CD4-positive, alpha-beta T cell treated with Interleukin-4 for 1 hour (primary cell): ENCODE results near the gene RPL35.

Source experiments
- DNase-seq, 2 donors: peaks; one replicate each; pipeline ENCODE4 v3.0.0-alpha.2; 2020 to 2022

Gene RPL35

DNA sequence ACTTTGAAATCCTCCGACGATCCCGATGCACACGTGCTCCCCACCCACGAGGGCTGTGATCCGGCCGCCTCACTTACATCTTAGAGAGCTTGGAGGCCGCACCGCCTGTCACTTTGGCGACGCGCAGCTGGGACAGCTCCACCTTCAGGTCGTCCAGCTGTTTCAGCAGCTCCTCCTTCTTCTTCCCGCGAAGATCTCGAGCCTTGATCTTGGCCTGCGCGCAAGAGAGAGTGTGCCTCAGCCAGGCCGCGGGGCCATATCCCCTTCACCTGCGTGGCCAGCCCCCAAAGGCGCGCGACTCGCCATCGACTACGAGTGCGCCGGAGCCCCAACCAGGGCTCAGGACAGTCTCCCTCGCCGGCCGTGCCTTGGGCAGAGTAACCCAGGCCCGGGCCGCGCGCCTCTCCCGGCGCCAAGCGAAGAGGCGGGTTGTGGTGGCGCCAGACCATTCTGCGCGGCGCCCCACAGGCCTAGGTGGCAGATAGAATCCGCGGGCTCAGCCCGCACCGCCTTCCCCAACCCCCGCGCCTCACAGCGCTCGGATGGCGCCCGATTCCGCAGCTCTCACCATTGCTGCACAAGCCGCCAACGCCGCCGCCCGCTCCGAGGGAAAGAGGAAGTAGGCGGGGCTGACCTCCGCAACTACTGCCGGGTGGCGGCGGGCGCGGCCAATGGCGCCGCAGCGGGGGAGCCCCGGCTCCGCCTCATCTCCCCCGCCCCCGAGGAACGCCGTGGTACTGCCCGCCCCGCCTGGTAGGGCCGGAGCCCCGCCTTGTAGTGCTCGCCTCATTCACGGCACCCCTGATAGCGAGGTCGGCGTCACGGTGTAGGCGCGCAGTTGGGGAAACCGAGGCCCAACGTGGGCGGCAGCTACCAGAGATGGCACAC is at the start of gene RPL35, which contains the start of gene ARPC5L:
Gene RPL35, minus strand, starts transcription at position 616 of the 888 bp plus-strand sequence. Its CDS starts 45 bp downstream, at position 571.
Gene ARPC5L, plus strand, starts transcription at position 789 of the 888 bp plus-strand sequence. CDS start 7,161 bp downstream, outside the sequence.
- peak; percentile 93 to 96 for DNase-seq

DNA sequence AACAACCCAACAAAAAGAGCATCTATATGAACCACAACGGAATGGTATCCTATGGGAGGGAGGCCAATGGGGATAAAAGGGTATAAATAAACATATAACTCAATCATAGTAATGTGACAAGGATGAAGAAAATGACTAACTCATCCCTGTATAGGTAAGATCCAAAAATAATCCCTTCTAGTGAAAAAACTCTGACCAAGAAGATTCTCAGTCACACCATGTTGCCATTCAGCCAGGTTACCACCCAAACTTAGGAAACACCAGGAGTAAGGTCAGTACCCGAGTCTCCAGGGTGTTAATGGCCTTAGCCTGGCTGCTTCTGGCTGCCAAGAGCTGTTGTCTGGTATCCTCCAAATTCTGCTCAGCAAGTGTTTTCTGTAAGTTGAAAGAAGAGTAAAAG is 46.3 kb upstream of the RPL35 start:
- DNase-seq: no peak

DNA sequence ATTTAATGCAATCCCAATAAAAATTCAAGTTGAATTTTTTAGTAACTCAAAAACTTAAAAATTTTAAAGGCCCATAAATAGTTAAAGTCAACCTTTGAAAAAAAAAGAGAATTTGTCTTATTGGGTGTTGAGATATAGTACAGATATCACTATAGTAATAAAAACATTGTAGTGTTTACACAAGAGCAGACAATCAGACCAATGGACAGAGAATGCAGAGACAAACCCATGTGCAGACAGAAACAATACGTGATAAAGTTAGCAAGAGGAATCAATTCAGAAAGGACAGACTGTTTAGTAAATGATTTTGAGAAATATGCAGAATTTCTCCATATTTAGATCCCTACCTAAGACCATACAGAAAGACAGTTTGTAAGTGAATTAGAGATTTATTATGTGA is 45.2 kb upstream of the RPL35 start:
- no peak for DNase-seq

DNA sequence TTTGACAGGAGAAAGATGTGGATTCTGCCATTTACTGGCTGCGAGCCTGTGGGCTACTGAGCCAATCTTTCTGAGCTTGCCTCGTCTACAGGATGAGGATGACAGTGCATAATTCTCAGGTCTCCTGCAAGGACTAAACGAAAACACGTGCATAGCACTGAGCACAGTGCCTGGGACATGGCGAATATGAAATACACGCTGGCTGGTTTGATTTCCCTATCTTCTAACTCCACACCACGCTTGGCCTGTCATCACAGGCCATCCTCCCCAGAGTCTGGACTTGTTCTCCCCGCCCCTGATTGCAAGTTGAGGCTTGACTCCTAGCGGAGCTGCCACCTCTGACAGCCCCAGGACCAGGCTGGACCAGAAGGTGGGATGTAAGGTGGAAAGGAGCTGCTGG is 38.1 kb upstream of the RPL35 start:
- no peak for DNase-seq

DNA sequence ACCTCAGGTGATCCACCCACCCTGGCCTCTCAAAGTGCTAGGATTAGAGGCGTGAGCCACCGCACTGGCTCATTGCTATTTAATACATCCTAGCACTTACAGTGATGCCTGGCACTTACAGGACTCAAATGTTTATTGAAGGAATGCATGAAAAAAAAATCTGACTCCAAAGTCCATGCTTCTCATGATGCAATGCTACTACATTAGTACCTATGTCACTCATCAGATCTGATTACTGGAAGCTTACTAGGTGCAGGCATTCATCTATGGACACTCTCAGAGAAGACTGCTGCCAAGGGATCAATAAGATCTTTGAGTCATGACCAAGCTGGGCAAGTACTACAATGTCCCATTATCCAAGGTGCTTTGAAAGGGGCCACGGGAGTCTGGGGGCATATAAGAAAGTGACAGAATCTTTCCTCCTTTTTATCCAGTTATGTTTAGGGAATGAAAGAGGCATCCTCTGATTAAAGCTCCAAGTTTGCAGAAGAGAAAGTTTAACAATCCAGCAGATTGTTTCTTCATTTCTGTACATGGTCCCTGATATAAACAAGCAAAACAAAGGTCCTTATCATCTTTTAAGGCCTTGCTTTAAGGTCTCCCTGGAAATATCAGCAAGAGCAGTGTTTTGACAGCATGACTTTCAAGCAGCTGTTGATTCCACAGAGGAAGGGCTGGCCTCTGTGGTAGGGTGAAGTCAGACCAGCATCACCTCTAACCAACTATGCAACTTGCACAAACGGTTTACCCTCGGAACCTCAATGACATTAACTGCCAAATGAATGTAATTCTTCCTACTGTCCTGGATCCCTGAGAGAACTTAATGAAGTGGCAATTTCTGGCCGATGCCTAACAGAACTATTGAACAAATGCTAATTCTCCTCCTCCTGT is 36.1 kb upstream of the RPL35 start:
- DNase-seq: no peak

DNA sequence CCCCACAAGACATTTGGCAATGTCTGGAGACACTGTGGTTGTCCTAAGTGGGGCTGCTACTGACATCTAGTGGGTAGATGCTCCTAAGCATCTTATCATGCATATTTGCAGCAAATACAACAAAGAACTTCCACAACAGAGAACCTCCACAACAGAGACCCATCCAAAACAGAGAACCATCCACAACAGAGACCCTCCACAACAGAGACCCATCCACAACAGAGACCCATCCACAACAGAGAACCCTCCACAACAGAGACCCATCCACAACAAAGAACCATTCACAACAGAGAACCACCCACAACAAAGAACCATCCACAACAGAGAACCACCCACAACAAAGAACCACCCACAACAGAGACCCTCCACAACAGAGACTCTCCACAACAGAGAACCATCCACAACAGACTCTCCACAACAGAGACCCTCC is 33.0 kb upstream of the RPL35 start:
- peak; percentile 55 to 64 for DNase-seq

DNA sequence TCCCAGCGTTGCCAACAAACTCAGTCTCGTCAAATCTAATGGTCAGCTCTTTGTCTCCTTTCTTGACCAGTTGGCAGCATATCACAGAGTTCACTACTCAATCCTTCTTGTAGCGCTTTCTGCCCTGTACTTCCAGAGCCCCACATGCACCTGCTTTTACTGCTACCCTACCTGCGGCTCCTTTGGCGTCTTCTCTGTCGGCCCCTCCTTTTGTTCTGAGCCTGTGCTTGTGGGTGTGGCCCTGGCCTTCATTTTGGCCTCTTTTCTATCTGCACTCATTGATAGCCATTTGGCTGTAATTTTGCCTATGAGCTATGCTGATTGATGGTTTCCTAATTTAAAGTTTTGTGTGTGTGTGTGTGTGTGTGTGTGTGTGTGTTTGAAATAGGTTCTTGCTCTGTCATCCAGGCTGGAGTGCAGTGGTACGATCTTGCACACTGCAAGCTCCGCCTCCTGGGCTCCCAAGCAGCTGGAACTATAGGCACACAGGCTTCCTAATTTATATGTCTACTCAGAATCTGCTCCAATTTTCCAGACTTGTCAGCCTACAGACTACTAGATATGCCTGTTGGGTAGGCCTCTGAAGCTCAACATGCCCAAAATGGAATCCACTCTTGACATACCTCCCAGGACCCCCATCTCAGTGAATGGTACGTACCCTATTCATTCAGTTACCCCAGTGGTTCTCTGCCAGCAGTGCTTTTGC is 32.4 kb upstream of the RPL35 start:
- no peak for DNase-seq

DNA sequence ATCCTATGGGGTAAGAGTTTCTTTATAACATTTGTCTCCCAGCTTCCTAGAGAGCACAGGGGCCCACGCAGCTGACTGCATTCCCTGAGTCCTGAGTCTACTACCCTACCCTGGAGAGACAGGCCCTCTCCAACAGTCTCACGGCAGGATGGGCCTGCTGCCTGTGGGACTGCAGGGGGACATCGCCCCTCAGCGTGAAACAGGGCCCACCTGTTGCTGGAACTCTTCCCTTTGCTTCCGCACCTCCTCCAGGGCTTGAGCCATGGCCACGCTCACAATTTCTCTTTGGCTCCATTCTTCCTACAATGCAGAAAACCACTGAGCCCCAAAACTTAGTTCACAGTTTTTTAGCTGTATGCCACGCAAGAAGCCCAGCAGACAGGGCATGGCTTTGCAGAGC is 28.4 kb upstream of the RPL35 start:
- no peak for DNase-seq

DNA sequence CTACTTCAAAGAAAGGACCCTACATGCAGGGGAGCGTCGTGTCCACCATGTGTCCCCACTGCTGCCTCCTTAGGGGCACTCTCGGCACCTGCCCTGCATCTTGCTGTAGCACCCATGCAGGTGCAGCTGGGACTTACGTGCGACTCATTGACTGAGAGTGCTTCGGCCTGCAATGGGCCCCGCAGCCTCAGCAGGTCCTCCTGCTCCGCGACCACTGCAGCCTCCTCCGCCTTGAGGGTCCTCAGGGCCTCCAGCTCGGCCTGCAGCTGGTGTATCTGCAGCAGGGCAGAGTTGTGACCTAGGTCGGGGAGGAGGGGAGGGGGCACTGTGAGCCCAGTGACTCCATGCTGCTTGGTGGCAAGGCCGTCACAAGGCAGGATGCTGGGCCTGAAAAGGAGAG is 27.2 kb upstream of the RPL35 start:
- DNase-seq: no peak

DNA sequence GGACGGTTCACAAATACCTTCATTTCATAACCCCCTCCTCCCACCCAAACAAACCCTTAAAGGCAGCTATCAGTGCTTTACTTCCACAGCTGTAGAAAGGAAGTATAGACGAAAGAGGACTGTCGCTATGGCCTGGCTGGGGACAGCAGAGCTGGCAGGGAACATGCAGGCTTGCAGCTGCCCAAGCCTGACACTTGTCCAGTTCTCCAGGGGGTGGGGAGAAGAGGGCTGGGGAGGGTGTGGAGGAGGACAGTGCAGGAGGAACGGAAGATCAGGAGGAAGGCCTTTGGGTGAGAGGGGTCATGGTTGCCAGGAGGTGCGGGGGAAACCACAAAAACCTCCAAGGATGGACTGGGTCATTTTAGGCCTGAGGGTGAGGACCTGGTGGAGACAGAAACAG is 26.1 kb upstream of the RPL35 start:
- no peak for DNase-seq

DNA sequence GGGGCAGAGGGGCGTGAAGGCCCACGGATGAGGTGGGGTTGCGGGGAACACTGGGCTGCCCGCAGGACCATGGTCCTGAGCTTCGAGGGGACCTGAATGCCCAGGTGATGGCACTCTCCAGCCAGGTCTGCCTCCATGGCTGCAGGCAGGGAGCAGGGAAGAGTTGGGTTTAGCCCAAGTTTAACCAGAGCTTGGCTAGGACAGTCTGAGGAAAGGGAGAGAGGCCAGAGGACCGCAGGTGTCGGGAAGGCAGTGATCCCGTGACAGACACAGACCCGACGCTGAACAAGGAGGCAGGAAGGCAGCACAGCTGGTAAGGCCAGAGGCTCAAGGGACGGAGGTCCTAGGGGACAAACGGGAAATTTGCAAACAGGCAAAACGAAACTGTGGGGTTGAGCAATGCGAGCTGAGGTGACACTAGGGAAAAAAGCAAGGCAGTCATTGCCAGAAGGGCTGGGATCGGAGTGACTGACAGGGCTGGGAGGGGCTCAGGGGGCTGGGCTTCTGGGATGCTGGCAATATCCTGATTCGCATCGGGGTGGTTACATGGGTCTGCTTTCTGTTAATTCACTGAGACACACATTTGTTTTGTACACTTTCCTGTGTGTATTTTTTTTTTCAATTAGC is 25.2 kb upstream of the RPL35 start:
- DNase-seq: no peak

DNA sequence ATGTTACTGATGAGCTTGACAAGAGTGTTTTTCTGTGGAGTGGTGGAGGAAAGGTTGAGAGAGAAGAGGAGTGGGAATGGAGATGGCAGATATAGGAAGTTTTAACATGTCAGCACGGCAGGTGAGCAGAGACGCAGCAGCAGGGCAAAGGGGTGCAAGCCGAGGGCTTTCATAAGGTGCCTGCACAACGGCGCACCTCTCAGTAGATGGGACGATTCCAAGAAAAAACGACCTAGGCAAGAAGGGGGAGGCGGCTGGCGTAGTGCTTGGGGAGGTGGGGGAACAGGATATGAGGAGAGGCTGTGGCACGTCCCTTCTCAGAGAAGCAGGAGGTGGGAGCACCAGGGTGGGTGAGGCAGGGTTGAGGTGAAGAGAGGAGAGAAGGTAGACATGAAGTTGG is 24.7 kb upstream of the RPL35 start:
- no peak for DNase-seq

DNA sequence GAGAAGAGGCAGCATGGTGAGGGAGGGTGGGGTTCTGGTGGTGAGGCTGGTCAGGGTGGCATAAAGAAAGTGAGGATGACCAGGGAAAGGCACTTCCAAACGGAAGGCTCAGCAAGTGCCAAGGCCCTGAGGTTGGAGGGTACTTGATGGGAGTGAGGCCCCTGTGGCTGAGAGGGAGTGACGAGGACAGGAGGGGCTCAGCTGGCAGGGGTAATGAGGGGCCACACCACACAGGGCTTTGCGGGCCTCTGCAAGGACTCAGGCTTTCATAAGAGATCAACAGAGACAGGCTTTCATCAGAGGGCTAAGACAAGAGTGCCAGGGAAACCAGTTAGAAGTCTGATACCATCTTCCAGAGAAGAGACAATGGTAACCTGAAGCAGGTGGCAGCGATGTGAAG is 23.8 kb upstream of the RPL35 start:
- DNase-seq: no peak

DNA sequence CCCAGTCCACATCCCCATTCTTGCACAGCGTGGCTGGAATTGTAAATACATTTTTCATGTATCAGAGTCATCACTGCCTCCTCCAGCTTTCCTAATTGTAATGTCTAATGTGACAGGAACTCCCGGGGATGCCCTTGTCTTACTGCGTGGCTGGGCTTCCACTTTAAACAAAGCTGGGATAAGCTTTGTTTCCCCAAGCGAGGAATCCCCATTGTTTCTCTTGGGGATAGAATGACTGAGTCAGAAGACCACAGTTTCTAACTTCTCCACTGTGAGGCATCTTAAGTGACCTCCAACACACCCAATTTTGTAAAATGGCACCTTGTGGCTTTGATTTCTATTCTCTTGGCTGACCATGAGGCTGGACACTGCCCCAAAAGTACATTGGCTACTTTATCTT is 22.6 kb upstream of the RPL35 start:
- no peak for DNase-seq

DNA sequence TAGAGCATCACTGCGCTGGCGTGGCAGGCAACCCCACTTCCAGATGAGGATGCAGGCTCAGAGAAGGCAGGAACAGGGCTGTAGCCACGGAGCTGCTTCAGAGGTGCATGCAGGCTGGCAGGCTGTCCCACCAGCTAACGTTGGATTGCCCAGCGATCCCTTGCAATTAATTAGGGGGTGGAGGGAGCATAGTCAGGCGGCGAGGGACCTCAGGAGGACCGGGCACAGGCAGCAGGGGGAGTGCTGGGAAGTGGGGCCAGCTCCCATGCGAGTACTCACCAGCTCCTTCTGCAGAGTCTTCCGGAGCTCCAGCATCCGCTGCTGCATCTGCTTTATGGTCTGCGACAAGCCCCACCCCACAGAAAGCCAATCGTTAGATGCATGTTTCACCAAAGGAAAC is 20.5 kb upstream of the RPL35 start:
- no peak for DNase-seq

DNA sequence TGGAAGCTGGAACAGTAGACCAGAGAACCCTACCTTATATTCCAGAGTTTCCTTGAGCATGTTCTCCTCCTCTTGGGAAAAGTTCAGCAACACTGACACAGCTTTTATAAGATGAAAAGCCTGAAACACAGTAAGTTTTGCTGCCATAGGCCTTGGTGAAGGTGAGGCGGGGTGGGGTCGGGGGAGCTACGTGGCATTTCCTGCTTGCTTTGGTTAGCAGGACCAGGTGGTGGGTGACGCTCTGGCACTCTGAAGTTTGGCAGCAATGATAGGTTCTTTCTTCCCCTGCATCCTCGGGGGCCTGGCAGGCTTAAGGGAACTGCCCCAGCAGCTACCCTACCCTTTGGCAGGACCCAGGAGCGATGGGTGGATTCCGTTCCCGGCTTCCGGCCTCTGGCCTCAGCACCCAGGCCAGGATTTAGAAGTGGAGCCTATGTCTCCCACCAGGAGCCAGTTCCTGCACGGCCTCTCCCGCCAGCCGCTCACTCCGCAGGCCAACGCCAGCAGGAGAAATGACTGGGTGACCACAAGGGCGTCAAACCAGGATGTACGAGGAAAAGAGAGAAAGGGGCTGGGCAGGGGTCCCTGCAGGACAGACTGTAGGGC is 19.5 kb upstream of the RPL35 start:
- no peak for DNase-seq

DNA sequence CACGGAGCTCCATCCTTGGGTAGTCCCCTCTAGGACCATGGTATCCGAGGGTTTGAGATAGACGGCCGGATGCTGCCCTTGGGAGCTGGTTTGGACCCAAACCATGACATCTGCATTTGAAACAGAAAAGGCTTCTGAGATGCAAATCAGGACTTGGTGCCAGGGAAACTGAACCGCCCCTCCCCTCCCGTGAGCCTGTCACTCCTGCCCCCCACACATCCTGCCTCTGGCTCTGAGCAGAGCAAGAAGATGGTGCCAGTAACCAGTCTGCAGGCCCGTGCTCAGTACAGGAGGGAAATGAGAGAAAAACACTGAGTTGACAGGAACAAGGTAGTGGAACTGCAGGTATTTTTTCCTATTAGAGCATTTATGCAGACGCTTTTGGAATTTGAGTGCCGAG is 18.7 kb upstream of the RPL35 start:
- DNase-seq: no peak

DNA sequence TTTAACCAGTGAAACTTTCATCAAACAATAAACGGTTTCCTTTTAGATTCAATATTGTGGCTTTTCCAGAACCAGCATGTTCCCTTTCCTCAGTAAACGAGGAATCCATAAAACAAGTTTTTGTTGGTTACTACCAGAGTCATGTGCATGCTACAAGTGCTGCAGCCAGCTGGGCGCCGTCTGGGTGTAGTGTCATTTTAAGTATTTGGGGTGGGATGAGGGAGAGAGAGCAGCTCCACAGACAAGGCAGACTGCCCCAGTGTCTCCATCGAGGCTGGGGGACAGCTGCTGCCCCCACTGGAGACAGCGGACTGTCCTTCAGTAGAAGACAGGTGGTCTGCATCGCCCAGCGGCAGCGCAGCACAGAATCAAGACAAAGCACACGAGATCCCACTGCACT is 17.5 kb upstream of the RPL35 start:
- no peak for DNase-seq

DNA sequence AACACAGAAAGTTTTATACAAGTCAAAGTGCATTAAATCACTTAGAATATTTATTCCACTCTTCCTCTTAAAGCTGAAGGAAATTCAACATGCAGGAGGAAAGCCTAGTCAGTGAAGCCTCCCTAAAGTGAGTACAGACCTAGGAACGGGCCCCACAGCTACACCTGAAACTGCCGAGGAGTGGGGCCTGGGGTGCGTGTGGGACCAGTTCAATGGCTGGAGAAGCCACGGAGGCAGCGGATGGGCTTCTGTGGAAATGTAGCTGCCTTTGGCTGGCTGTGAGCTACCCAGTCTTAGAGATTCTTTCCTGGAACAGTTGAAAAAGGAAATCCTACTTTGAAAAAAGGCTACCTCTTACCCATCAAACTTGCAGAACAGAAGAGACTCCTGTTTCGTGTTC is 16.8 kb upstream of the RPL35 start:
- no peak for DNase-seq

DNA sequence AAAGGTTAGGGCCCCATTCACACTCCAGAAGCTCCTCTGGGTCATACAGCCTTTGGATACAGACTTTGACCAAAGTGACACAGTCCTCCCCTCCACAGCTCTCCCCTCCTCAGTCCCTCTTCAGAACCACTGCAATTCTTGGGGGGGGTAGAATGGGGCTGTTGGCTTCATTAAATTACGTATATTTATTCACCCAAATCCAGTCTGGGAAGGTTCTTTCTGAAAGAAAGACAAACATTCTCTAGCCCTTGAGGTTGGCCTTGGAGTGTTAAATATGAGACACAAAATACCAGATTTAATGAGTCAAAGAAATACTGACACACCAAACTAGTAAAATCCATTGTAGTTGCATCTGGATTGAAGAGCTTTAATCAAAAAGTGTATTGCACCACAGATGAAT is 16.3 kb upstream of the RPL35 start:
- no peak for DNase-seq

DNA sequence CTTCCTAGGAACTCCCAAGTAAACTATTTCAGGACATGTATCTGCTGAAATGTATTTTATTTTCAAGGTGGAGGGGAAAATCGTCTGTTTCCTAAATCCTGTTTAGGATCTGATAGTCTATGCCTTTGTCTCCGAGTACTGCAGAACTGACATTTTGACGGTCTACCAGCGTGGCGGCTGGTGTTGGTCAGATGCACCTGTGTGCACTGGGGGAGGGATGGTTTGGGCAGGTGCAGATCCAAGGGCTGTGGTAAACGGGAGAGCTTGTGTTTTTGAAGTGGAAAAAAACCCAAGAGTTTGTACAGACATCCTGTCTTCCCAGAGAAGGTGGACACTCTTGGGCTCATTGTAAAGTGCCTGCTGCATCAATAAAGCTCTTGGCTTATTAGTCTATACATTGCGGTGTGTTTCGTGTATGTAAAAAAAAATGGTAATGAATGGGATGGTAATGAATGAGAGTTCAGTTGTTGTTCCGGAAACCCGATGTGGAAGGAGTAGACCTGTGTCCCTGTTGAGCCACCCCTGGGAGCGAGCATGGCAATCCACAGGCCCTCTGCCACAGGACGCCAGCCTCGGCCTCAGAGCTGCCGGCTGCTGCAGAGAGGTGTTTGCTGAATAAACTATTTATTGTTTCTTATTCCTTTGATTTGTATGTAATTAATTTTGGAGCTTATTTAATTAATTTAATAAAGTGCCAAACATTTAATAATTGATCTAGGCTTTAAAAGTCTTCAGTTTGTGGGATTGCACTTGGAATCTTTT is 15.4 kb upstream of the RPL35 start:
- DNase-seq: no peak
